GM12878 (cell line): ENCODE results near the gene VLDLR.

Experiments
- FOXK2 ChIP-seq: fragments of 450-650 bp; IDR thresholded peaks from 2 replicates; pipeline ENCODE4 v1.6.1; 2017; ENCODE audit warnings: mild to moderate bottlenecking, moderate library complexity
- HDGF ChIP-seq: fragments of 450-650 bp; IDR thresholded peaks from 2 replicates; pipeline ENCODE4 v1.6.1; 2016; ENCODE audit warnings: antibody characterized with exemption
- POLR2AphosphoS5 ChIP-seq: IDR thresholded peaks from 2 replicates; pipeline ENCODE4 v1.6.1; 2011; ENCODE audit warnings: mild to moderate bottlenecking, low read length, inconsistent platforms
- TARDBP ChIP-seq: IDR thresholded peaks from 2 replicates; pipeline ENCODE4 v1.6.1; 2016; ENCODE audit warnings: borderline replicate concordance
- TCF12 ChIP-seq: IDR thresholded peaks from 2 replicates; pipeline ENCODE4 v1.6.1; 2011; ENCODE audit warnings: low read depth, mild to moderate bottlenecking, low read length
- TF ChIP-seq, protein P1 (sequence below): fragments of 450-650 bp; formaldehyde crosslinking; IDR thresholded peaks from 2 replicates; pipeline ENCODE4 v1.5.0; 2022; ENCODE audit warnings: mild to moderate bottlenecking, missing genetic modification characterization
- TF ChIP-seq, protein P2 (sequence below): fragments of 450-650 bp; IDR thresholded peaks from 2 replicates; pipeline ENCODE4 v1.6.1; 2017; ENCODE audit warnings: antibody characterized with exemption, mild to moderate bottlenecking, moderate library complexity

DNA sequence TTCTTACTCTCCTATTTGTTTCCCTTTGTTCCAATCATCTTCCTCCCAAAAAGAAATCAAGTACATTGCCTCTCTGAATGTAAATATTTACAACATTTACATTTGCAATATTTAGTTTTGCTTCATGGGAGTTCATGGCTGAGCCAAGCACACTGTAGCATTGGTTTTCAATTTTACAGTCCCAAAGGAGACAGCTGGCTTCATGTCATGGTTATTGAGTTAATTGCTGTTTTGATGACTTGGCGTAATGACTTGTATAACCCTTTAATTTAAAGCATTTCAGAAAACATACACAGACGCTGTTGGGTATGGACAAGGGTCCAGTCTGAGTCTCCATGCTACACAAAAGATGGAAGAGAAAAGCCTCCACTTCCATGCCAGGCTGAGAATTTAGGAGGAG lies 25.6 kb upstream of the VLDLR start:
- TF ChIP-seq, protein P1, sequence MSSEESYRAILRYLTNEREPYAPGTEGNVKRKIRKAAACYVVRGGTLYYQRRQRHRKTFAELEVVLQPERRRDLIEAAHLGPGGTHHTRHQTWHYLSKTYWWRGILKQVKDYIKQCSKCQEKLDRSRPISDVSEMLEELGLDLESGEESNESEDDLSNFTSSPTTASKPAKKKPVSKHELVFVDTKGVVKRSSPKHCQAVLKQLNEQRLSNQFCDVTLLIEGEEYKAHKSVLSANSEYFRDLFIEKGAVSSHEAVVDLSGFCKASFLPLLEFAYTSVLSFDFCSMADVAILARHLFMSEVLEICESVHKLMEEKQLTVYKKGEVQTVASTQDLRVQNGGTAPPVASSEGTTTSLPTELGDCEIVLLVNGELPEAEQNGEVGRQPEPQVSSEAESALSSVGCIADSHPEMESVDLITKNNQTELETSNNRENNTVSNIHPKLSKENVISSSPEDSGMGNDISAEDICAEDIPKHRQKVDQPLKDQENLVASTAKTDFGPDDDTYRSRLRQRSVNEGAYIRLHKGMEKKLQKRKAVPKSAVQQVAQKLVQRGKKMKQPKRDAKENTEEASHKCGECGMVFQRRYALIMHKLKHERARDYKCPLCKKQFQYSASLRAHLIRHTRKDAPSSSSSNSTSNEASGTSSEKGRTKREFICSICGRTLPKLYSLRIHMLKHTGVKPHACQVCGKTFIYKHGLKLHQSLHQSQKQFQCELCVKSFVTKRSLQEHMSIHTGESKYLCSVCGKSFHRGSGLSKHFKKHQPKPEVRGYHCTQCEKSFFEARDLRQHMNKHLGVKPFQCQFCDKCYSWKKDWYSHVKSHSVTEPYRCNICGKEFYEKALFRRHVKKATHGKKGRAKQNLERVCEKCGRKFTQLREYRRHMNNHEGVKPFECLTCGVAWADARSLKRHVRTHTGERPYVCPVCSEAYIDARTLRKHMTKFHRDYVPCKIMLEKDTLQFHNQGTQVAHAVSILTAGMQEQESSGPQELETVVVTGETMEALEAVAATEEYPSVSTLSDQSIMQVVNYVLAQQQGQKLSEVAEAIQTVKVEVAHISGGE (CRISPR knock-in tag): no peak
- no peak for TF ChIP-seq HDGF
- no peak for TF ChIP-seq FOXK2
- no peak for TF ChIP-seq TCF12
- no peak for TF ChIP-seq POLR2AphosphoS5
- TF ChIP-seq, protein P2, sequence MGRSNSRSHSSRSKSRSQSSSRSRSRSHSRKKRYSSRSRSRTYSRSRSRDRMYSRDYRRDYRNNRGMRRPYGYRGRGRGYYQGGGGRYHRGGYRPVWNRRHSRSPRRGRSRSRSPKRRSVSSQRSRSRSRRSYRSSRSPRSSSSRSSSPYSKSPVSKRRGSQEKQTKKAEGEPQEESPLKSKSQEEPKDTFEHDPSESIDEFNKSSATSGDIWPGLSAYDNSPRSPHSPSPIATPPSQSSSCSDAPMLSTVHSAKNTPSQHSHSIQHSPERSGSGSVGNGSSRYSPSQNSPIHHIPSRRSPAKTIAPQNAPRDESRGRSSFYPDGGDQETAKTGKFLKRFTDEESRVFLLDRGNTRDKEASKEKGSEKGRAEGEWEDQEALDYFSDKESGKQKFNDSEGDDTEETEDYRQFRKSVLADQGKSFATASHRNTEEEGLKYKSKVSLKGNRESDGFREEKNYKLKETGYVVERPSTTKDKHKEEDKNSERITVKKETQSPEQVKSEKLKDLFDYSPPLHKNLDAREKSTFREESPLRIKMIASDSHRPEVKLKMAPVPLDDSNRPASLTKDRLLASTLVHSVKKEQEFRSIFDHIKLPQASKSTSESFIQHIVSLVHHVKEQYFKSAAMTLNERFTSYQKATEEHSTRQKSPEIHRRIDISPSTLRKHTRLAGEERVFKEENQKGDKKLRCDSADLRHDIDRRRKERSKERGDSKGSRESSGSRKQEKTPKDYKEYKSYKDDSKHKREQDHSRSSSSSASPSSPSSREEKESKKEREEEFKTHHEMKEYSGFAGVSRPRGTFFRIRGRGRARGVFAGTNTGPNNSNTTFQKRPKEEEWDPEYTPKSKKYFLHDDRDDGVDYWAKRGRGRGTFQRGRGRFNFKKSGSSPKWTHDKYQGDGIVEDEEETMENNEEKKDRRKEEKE: no peak
- TF ChIP-seq TARDBP: no peak
